GM06990 (cell line): ENCODE data around the gene C19orf73.

Source experiments
- DNase-seq: peaks from one replicate; pipeline ENCODE4 v3.0.0-alpha.2; 2011; ENCODE audit not compliant: insufficient read length; ENCODE audit errors: extremely low read depth
- H3K27me3 ChIP-seq: replicated peaks from 2 replicates; pipeline ENCODE4 v1.6.0; 2011; ENCODE audit warnings: low read length; ENCODE audit not compliant: control insufficient read depth, insufficient read depth
- H3K36me3 ChIP-seq: 2 replicates; pipeline ENCODE4 v1.5.1; 2011; ENCODE audit warnings: low read length; ENCODE audit not compliant: control insufficient read depth, insufficient read depth
- H3K4me3 ChIP-seq: replicated peaks from 2 replicates; pipeline ENCODE4 v1.5.1; 2011; ENCODE audit warnings: low read depth, mild to moderate bottlenecking, control low read depth, low read length
- CTCF ChIP-seq: IDR thresholded peaks from 2 replicates; pipeline ENCODE4 v1.5.1; 2011; ENCODE audit warnings: low read length, control low read depth, mild to moderate bottlenecking, inconsistent platforms; ENCODE audit not compliant: insufficient read depth, poor library complexity, severe bottlenecking

C19orf73 gene

GRCh38 chr19:49145573-49146407, 26.8 kb upstream of the C19orf73 start:
- Histone ChIP-seq H3K36me3 (no peaks in the 10 kb centered on the region), H3K27me3 (no peaks in the 10 kb centered on the region; the same call in 1 of the 2 replicates), H3K4me3 (no peak overlapping the region)
- DNase-seq: peak; percentile 81
- TF ChIP-seq CTCF: peak; percentile 92

GRCh38 chr19:49142866-49143335, 24.0 kb upstream of the C19orf73 start:
- H3K36me3 ChIP-seq: no peaks in the 10 kb centered on the region
- peak; percentile 83 for DNase-seq
- TF ChIP-seq CTCF: no peak
- no peaks in the 10 kb centered on the region; the same call in 1 of the 2 replicates for H3K27me3 ChIP-seq
- peak overlapping the region; percentile 41 for H3K4me3 ChIP-seq

- no peak overlapping the region for H3K4me3 ChIP-seq
- H3K36me3 ChIP-seq: no peaks in the 10 kb centered on the region
- no peaks in the 10 kb centered on the region; the same call in 1 of the 2 replicates for H3K27me3 ChIP-seq
- TF ChIP-seq CTCF: no peak
- DNase-seq: no peak
Measured at GRCh38 chr19:49141352-49141751, 22.4 kb upstream of the C19orf73 start.

- Histone ChIP-seq H3K27me3 (no peaks in the 10 kb centered on the region; the same call in 1 of the 2 replicates), H3K36me3 (no peaks in the 10 kb centered on the region), H3K4me3 (no peak overlapping the region)
- no peak for DNase-seq
- no peak for TF ChIP-seq CTCF
Measured at GRCh38 chr19:49140951-49141350, 22.0 kb upstream of the C19orf73 start.

- DNase-seq: no peak
- no peaks in the 10 kb centered on the region for H3K36me3 ChIP-seq
- no peak overlapping the region for H3K4me3 ChIP-seq
- no peaks in the 10 kb centered on the region for H3K27me3 ChIP-seq
- TF ChIP-seq CTCF: no peak
Measured at GRCh38 chr19:49136771-49137171, 17.8 kb upstream of the C19orf73 start.
